ENCODE data around the gene COG5.

Gene COG5

DNA sequence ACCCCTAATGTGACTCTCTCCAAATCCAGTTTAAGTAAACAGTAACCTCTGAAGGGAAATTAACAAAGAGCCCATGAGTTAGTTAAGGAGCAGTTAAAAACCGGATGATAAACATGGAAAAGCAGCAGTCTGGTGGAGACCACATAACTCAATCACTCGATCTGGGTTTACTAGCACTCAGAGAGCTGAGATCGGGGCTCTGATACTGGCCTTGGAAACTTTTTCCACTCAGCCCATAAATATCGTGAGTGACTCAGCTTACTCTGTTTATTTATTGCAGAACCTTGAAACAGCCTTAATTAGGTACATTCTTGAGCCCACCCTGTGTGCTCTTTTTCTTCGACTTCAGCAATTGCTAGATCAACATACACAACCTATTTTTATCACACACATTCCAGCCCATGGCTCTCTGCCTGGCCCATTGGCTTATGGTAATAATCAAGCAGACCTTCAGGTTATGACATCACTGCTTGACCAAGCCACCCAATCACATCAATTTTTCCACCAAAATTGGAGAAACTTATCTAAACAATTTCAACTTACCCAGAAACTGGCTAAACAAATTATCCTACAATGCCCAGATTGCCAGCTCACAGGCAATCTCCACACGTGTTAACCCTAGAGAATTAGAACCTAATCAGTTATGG, 176.0 kb downstream of the COG5 start (continued):
- TF ChIP-seq ZNF610 (tag by site-specific recombination; IDR thresholded peaks at IDR 0.05; ENCODE audit: borderline replicate concordance) (peak; percentile 58; the same call in 1 of the 2 replicates), ZIC2 (tag by site-specific recombination; IDR thresholded peaks at IDR 0.05) (no peak), ZNF404 (tag by site-specific recombination; IDR thresholded peaks at IDR 0.05) (no peak), ZNF114 (tag by site-specific recombination; IDR thresholded peaks at IDR 0.05) (no peak), ZNF112 (tag by site-specific recombination; IDR thresholded peaks at IDR 0.05) (no peak), ZBTB8A (tag by site-specific recombination; IDR thresholded peaks at IDR 0.05) (peak; percentile 91), ZNF530 (tag by site-specific recombination; IDR thresholded peaks at IDR 0.05; ENCODE audit: low read depth) (no peak), ZNF664 (tag by site-specific recombination; IDR thresholded peaks at IDR 0.05) (no peak), ZNF16 (tag by site-specific recombination; IDR thresholded peaks at IDR 0.05; ENCODE audit: low read depth) (no peak), ZNF561 (tag by site-specific recombination; IDR thresholded peaks at IDR 0.05; ENCODE audit: borderline replicate concordance) (no peak), ZNF155 (tag by site-specific recombination; IDR thresholded peaks at IDR 0.05) (no peak), ZNF514 (tag by site-specific recombination; IDR thresholded peaks at IDR 0.05) (no peak), ZNF335 (tag by site-specific recombination; conservative IDR thresholded peaks at IDR 0.05) (no peak), SALL2 (tag by site-specific recombination; IDR thresholded peaks at IDR 0.05; ENCODE audit: borderline replicate concordance) (no peak), IKZF3 (tag by site-specific recombination; IDR thresholded peaks at IDR 0.05) (no peak), SP7 (tag by site-specific recombination; IDR thresholded peaks at IDR 0.05) (peak; percentile 85), ZNF548 (tag by site-specific recombination; IDR thresholded peaks at IDR 0.05) (no peak), WT1 (tag by site-specific recombination; IDR thresholded peaks at IDR 0.05) (no peak), ZNF501 (tag by site-specific recombination; IDR thresholded peaks at IDR 0.05) (no peak), ZNF785 (tag by site-specific recombination; IDR thresholded peaks at IDR 0.05) (no peak), SP3 (tag by site-specific recombination; IDR thresholded peaks at IDR 0.05) (no peak)
- TF ChIP-seq, protein P1, sequence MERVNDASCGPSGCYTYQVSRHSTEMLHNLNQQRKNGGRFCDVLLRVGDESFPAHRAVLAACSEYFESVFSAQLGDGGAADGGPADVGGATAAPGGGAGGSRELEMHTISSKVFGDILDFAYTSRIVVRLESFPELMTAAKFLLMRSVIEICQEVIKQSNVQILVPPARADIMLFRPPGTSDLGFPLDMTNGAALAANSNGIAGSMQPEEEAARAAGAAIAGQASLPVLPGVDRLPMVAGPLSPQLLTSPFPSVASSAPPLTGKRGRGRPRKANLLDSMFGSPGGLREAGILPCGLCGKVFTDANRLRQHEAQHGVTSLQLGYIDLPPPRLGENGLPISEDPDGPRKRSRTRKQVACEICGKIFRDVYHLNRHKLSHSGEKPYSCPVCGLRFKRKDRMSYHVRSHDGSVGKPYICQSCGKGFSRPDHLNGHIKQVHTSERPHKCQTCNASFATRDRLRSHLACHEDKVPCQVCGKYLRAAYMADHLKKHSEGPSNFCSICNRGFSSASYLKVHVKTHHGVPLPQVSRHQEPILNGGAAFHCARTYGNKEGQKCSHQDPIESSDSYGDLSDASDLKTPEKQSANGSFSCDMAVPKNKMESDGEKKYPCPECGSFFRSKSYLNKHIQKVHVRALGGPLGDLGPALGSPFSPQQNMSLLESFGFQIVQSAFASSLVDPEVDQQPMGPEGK (tag by site-specific recombination; IDR thresholded peaks at IDR 0.05): no peak
- TF ChIP-seq, protein P2, sequence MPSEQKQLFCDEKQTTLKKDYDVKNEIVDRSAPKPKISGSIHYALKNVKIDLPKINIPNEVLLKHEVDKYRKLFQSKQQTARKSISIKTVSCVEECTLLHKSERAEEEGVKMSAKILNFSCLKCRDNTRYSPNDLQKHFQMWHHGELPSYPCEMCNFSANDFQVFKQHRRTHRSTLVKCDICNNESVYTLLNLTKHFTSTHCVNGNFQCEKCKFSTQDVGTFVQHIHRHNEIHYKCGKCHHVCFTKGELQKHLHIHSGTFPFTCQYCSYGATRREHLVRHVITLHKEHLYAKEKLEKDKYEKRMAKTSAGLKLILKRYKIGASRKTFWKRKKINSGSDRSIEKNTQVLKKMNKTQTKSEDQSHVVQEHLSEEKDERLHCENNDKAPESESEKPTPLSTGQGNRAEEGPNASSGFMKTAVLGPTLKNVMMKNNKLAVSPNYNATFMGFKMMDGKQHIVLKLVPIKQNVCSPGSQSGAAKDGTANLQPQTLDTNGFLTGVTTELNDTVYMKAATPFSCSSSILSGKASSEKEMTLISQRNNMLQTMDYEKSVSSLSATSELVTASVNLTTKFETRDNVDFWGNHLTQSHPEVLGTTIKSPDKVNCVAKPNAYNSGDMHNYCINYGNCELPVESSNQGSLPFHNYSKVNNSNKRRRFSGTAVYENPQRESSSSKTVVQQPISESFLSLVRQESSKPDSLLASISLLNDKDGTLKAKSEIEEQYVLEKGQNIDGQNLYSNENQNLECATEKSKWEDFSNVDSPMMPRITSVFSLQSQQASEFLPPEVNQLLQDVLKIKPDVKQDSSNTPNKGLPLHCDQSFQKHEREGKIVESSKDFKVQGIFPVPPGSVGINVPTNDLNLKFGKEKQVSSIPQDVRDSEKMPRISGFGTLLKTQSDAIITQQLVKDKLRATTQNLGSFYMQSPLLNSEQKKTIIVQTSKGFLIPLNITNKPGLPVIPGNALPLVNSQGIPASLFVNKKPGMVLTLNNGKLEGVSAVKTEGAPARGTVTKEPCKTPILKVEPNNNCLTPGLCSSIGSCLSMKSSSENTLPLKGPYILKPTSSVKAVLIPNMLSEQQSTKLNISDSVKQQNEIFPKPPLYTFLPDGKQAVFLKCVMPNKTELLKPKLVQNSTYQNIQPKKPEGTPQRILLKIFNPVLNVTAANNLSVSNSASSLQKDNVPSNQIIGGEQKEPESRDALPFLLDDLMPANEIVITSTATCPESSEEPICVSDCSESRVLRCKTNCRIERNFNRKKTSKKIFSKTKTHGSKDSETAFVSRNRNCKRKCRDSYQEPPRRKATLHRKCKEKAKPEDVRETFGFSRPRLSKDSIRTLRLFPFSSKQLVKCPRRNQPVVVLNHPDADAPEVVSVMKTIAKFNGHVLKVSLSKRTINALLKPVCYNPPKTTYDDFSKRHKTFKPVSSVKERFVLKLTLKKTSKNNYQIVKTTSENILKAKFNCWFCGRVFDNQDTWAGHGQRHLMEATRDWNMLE (tag by site-specific recombination; conservative IDR thresholded peaks at IDR 0.05; ENCODE audit: low read depth): no peak
- TF ChIP-seq, protein P3, sequence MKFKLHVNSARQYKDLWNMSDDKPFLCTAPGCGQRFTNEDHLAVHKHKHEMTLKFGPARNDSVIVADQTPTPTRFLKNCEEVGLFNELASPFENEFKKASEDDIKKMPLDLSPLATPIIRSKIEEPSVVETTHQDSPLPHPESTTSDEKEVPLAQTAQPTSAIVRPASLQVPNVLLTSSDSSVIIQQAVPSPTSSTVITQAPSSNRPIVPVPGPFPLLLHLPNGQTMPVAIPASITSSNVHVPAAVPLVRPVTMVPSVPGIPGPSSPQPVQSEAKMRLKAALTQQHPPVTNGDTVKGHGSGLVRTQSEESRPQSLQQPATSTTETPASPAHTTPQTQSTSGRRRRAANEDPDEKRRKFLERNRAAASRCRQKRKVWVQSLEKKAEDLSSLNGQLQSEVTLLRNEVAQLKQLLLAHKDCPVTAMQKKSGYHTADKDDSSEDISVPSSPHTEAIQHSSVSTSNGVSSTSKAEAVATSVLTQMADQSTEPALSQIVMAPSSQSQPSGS (tag by site-specific recombination; IDR thresholded peaks at IDR 0.05; ENCODE audit: low read depth): peak; percentile 87
- TF ChIP-seq, protein P4, sequence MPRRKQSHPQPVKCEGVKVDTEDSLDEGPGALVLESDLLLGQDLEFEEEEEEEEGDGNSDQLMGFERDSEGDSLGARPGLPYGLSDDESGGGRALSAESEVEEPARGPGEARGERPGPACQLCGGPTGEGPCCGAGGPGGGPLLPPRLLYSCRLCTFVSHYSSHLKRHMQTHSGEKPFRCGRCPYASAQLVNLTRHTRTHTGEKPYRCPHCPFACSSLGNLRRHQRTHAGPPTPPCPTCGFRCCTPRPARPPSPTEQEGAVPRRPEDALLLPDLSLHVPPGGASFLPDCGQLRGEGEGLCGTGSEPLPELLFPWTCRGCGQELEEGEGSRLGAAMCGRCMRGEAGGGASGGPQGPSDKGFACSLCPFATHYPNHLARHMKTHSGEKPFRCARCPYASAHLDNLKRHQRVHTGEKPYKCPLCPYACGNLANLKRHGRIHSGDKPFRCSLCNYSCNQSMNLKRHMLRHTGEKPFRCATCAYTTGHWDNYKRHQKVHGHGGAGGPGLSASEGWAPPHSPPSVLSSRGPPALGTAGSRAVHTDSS (tag by site-specific recombination; IDR thresholded peaks at IDR 0.05): no peak
- TF ChIP-seq, protein P5, sequence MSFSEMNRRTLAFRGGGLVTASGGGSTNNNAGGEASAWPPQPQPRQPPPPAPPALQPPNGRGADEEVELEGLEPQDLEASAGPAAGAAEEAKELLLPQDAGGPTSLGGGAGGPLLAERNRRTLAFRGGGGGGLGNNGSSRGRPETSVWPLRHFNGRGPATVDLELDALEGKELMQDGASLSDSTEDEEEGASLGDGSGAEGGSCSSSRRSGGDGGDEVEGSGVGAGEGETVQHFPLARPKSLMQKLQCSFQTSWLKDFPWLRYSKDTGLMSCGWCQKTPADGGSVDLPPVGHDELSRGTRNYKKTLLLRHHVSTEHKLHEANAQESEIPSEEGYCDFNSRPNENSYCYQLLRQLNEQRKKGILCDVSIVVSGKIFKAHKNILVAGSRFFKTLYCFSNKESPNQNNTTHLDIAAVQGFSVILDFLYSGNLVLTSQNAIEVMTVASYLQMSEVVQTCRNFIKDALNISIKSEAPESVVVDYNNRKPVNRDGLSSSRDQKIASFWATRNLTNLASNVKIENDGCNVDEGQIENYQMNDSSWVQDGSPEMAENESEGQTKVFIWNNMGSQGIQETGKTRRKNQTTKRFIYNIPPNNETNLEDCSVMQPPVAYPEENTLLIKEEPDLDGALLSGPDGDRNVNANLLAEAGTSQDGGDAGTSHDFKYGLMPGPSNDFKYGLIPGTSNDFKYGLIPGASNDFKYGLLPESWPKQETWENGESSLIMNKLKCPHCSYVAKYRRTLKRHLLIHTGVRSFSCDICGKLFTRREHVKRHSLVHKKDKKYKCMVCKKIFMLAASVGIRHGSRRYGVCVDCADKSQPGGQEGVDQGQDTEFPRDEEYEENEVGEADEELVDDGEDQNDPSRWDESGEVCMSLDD (tag by site-specific recombination; IDR thresholded peaks at IDR 0.05): no peak
- TF ChIP-seq, protein P6, sequence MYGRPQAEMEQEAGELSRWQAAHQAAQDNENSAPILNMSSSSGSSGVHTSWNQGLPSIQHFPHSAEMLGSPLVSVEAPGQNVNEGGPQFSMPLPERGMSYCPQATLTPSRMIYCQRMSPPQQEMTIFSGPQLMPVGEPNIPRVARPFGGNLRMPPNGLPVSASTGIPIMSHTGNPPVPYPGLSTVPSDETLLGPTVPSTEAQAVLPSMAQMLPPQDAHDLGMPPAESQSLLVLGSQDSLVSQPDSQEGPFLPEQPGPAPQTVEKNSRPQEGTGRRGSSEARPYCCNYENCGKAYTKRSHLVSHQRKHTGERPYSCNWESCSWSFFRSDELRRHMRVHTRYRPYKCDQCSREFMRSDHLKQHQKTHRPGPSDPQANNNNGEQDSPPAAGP (tag by site-specific recombination; IDR thresholded peaks at IDR 0.05): peak; percentile 80; the same call in 1 of the 2 replicates

Data from HEK293 (cell line).